Osteocyte (in vitro differentiated cells): ENCODE measurements around the gene LMO1. TPM values are rescaled to one million over a fixed set of nuclear protein-coding genes. Genes with fewer than 3 reads are reported as not detected.

Source experiments
- DNase-seq: peaks from one replicate; pipeline ENCODE4 v3.0.0; 2021; ENCODE audit warnings: mixed read lengths; ENCODE audit not compliant: unreplicated experiment; ENCODE audit errors: extremely low spot score
- H3K27ac Mint-ChIP-seq: one replicate; pipeline ENCODE4 v1.8.0; 2021; ENCODE audit warnings: mild to moderate bottlenecking, mixed read lengths; ENCODE audit not compliant: unreplicated experiment
- H3K27me3 Mint-ChIP-seq: one replicate; pipeline ENCODE4 v1.8.0; 2021; ENCODE audit warnings: mixed read lengths; ENCODE audit not compliant: unreplicated experiment
- H3K36me3 Mint-ChIP-seq: one replicate; pipeline ENCODE4 v1.8.0; 2021; ENCODE audit warnings: mixed read lengths; ENCODE audit not compliant: unreplicated experiment
- H3K4me1 Mint-ChIP-seq: one replicate; pipeline ENCODE4 v1.8.0; 2021; ENCODE audit warnings: mixed read lengths; ENCODE audit not compliant: unreplicated experiment
- H3K4me3 Mint-ChIP-seq: one replicate; pipeline ENCODE4 v1.8.0; 2021; ENCODE audit warnings: mild to moderate bottlenecking, moderate library complexity, mixed read lengths; ENCODE audit not compliant: unreplicated experiment
- H3K9me3 Mint-ChIP-seq: one replicate; pipeline ENCODE4 v1.8.0; 2021; ENCODE audit warnings: mixed read lengths; ENCODE audit not compliant: unreplicated experiment
- total RNA-seq: library from RNA; stranded (reverse); gene quantifications from 2 replicates; pipeline ENCODE4 v1.2.1, GENCODE V29; 2021
- TF ChIP-seq, protein P1 (sequence below): fragments of 200-600 bp; sonication (generic); IDR thresholded peaks from 2 replicates; pipeline ENCODE4 v1.5.0; 2021; ENCODE audit warnings: antibody characterized with exemption, mild to moderate bottlenecking, moderate library complexity

LMO1 gene
- total RNA-seq, 1 donor from 2014 or later, result not detected

DNA sequence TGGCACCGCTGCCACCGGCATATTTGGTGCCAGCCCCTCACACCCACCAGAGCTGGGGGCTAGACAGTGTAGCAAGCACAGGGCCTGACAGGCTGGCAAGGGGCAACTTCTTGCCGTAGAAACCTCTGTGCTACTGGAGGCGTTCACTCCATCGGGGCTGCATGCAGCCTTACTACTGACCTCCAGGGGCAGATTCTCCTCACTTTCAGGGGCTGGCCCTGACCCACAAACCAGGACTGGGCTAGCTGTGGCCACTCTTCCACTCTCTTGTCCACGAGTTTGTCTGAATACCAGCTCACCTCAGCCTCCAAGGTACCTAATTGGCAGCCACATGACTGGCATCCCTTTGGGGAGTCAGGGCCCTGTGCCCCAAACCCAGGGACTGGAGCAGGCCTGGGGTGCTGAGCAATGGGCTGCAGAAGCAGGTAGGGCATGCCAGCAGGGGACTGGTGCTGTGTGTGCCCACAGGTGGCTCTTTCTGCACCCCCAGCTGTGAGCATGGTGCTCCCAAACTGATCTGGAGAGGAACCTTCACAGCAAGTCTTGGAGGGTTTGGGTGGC, 2.1 kb upstream of the LMO1 start:
- no peak for DNase-seq
- Mint-ChIP-seq H3K27me3 (peaks cover 78% of the 10 kb centered on the region), H3K27ac (no peak overlapping the region), H3K4me3 (no peak overlapping the region), H3K36me3 (no peaks in the 10 kb centered on the region), H3K9me3 (no peaks in the 10 kb centered on the region), H3K4me1 (peaks cover 12% of the 10 kb centered on the region)
- TF ChIP-seq, protein P1, sequence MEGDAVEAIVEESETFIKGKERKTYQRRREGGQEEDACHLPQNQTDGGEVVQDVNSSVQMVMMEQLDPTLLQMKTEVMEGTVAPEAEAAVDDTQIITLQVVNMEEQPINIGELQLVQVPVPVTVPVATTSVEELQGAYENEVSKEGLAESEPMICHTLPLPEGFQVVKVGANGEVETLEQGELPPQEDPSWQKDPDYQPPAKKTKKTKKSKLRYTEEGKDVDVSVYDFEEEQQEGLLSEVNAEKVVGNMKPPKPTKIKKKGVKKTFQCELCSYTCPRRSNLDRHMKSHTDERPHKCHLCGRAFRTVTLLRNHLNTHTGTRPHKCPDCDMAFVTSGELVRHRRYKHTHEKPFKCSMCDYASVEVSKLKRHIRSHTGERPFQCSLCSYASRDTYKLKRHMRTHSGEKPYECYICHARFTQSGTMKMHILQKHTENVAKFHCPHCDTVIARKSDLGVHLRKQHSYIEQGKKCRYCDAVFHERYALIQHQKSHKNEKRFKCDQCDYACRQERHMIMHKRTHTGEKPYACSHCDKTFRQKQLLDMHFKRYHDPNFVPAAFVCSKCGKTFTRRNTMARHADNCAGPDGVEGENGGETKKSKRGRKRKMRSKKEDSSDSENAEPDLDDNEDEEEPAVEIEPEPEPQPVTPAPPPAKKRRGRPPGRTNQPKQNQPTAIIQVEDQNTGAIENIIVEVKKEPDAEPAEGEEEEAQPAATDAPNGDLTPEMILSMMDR, result peak; percentile 10

DNA sequence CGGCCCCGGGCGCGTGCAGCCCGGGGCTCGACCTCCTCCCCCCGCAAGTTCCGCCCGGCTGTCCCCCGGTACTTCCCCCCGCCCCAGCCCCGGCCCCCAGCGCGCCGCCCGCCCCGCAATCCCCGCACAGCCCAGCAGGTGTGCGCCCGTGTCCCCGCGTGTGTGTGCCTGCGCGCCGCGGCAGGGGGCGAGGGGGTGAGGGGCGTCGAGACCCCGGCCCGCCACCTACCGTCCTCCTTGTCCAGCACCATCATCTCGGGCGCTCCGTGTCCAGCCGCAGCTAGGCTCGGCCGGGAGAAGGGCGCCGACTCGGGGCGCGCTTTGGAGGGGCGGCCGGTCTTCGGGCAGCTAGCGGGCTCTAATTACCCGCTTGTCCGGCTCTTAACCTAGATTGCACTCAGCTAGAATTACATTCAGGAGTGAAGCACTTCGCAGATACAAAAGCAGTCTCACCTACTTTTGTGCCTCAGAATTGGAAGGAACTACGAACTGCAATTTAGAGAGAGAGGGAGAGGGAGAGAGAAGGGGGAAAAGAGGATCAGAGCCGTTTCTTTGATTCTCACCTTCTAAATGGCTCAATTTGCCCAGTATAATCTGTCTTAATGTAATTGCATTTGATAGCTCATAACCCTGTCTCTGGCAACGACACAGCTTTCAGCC, 439 bp downstream of the LMO1 start:
- no peaks in the 10 kb centered on the region for H3K36me3 Mint-ChIP-seq
- DNase-seq, result no peak
- H3K27ac Mint-ChIP-seq, result no peak overlapping the region
- TF ChIP-seq, protein P1, result no peak
- peak overlapping the region; percentile 65 for H3K4me3 Mint-ChIP-seq
- H3K4me1 Mint-ChIP-seq, result peaks cover 12% of the 10 kb centered on the region
- H3K27me3 Mint-ChIP-seq, result peaks cover 66% of the 10 kb centered on the region
- no peaks in the 10 kb centered on the region for H3K9me3 Mint-ChIP-seq

DNA sequence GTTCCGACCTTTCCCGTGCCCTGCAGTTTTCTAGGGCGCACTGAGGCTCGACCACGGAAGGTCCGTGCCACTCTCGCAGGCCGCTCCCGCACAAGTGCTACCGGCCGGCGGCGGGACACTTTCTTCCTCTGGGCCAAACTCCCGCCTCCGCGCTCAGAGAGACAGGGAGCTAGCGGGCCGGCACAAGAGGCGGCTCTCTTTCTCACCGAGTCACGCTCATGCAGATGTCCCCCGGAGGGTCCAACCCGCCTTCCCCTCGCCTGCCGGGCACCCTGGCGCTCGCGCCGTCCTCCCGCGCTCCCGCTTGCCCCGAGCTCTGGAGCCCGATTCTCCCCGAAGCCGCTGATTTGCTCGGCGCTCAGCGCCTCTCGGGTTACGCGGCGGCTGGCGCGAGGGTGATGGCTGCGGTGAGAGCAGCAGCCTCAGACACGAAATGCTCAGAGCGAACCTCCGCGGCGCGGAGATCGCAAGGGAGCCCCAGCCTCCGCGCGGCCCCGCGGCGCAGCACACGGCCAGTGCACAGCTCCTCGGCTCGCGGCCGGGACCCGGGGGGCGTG, 1.0 kb downstream of the LMO1 start:
- H3K9me3 Mint-ChIP-seq, result no peaks in the 10 kb centered on the region
- TF ChIP-seq, protein P1, result no peak
- DNase-seq, result no peak
- peaks cover 12% of the 10 kb centered on the region for H3K4me1 Mint-ChIP-seq
- H3K27ac Mint-ChIP-seq, result no peak overlapping the region
- peaks cover 64% of the 10 kb centered on the region for H3K27me3 Mint-ChIP-seq
- H3K4me3 Mint-ChIP-seq, result peak overlapping the region; percentile 68
- no peaks in the 10 kb centered on the region for H3K36me3 Mint-ChIP-seq

DNA sequence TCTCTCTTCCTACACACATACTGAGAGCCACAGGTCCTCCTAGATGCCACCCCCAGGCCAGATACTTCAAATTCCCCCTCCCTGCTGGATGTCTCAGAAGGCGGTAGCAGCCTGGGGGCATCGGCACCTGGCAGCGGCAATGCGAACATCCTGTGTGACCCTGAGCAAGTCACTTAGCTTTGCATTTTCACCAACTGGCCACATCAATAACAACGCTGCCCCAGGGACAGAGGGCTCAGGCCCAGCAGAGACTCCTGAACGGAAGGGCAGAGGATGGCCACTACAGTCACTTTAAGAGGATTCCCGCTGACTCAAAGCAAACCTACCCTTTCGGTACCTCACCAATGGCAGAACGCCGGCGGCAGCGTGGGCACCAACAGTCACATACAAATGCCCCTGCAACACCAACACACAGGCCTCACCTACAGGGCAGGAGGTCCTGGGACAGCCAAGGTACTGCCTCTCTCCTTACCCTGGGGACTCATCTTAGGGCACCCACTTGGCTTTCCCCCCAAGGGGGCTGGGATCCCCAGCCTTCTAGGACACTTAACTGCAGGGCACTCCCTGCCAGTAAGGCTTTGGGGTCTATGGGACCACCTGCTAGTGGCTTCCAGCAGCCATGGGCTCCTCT, 1.6 kb downstream of the LMO1 start:
- TF ChIP-seq, protein P1, result no peak
- Mint-ChIP-seq H3K27me3 (peaks cover 58% of the 10 kb centered on the region), H3K9me3 (no peaks in the 10 kb centered on the region), H3K27ac (no peak overlapping the region), H3K36me3 (no peaks in the 10 kb centered on the region), H3K4me1 (peaks cover 12% of the 10 kb centered on the region), H3K4me3 (peak overlapping the region; percentile 68)
- no peak for DNase-seq

DNA sequence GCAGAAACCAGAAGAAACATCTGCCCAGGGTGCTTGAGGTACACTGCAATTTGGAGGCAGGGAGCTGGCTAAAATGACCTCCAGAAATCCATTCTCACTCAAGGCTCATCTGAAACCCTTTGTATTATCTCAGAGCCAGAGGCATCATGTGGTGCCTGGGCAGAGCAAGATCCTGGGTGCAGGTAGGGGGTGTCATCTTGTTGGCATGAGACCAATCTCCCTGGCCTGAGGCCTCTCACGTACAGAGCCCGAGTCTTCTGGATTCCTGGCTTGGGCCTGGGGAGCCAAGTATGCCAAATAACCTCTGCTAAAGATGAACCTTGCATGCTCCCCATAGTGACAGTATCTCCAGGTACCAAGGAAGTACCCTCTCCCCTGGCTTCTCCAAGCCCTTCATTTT, 2.4 kb downstream of the LMO1 start:
- H3K4me3 Mint-ChIP-seq, result no peak overlapping the region
- TF ChIP-seq, protein P1, result no peak
- no peak for DNase-seq
- peaks cover 52% of the 10 kb centered on the region for H3K27me3 Mint-ChIP-seq
- H3K4me1 Mint-ChIP-seq, result peaks cover 12% of the 10 kb centered on the region
- no peaks in the 10 kb centered on the region for H3K36me3 Mint-ChIP-seq
- no peak overlapping the region for H3K27ac Mint-ChIP-seq
- no peaks in the 10 kb centered on the region for H3K9me3 Mint-ChIP-seq
